Thyroid gland (tissue), 4 donors: ENCODE data around the gene KCNH4.

ENCODE experiments used
- CTCF ChIP-seq, 6 experiments: fragments of 200-600 bp in 3 of 6; fragments of 450-650 bp in 3 of 6; sonication (generic) in 3 of 6; IDR thresholded peaks; one replicate each; pipeline ENCODE4 v1.5.1; 2016 to 2019; ENCODE audit warnings: antibody characterized with exemption in 6 of 6, mild to moderate bottlenecking in 2 of 6, inconsistent platforms in 1 of 6, moderate library complexity in 1 of 6
- POLR2A ChIP-seq, 2 donors: fragments of 450-650 bp; IDR thresholded peaks; one replicate each; pipeline ENCODE4 v1.6.1; 2017; ENCODE audit warnings: antibody characterized with exemption in 2 of 2, mild to moderate bottlenecking in 2 of 2, moderate library complexity in 1 of 2

- TF ChIP-seq CTCF (IDR thresholded peaks at IDR 0.05) (no peak), POLR2A (IDR thresholded peaks at IDR 0.05) (no peak)
These were observed 39.6 kb downstream of the KCNH4 start for GRCh38 chr17:42141382-42141781.
